DMS 273 treated with DMSO at 0.1 percent for 48 hours (cell line): ENCODE data around the gene IGF2BP1.
"Not testable (repeated sequence)": the region's sequence is repeated elsewhere in the genome, so short reads cannot be mapped to it uniquely, and the experiment has no call there.

ENCODE experiments used
- DNase-seq: peaks from one replicate; lab custom pipeline; 2025; lab: John Stamatoyannopoulos, UW

The IGF2BP1 gene

DNA sequence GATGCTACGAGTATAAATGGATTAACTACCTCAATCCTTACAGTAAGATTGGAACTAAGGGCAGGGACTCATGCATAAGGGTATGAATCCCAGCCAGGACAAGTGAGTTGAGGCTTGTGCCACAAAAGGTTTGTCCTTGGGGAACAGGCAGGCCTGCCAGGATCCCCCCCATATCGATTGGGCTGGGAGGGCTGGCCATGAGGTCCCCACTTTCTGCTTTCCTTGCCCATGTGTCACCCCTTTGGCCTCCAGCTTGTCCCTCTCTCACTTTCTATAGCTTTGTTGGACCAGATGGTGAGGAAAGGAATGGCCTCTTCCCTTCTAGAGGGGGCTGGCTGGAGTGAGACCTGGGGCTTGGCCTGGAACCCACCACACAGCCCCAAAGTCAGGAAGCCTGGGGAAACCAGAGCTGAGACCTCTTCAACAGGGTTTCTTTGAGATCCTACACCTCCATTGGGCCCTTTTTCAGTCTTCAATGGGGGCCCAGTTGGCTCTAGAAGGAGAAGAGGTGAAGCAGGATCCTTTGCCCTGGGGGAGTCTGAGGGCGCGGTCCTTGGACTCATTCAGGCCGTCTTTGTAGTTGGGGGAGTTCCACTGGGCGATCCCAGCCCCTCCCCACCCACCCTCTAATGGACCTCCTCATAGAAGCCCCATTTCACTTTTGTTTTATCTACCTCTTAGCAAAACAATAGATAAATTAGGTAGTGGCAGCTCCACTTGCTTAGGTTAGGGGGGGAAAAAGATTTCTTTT is 57.3 kb downstream of the IGF2BP1 start:
- no peak for DNase-seq

DNA sequence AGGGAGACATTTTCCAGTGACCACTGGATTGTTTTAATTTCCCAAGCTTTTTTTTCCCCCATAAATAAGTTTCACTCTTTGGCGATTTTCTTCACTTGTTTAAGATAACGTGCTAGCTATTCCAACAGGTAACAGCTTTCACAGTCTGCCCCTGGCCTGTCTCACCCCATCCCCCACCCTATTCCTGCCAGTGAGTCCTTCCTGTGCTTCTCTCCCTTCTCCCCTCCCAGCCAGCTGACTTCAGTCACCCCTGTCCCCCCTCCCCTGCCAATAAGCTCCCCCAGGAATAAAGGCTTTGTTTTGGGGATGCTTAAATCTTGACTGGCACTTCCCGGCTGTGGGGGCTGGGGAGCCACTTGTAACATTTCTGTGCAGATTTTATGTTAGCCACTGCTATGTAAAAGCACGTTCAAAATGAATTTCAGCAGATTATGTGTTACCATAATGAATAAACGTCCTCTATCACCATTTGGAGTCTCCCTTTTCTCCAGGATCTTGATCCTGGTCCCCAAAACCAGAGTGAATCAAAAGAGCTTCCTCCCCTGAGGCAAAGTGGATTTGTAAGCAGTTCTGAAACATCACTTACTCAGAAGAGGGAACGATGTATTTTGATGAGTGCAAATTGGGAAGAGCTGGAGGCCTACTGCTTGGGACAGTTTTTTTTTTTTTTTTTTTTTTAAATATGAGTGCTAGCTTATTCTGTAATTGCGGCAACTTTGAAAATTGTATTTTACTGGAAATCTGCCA is 58.2 kb downstream of the IGF2BP1 start:
- no peak for DNase-seq

DNA sequence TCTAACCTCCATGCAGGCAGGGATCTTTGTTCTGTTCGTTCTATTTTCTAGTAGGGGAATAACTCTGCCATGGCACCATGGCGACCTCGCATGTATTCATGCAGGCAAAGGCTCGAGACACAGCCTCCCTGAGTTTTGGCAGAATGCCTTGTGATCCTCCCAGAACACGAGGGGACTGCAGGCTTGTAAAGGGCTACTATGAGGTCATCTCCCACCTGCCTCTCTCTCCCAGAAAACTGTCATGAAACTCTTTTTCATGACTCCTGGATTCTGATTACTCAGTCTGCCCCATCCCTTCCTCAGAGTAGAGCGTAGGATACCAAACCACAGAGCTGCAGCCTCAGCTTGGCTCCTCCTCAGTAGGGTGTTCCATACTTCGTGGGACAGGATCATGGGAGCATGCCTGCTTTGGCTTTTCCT is 64.3 kb downstream of the IGF2BP1 start:
- DNase-seq: no peak

DNA sequence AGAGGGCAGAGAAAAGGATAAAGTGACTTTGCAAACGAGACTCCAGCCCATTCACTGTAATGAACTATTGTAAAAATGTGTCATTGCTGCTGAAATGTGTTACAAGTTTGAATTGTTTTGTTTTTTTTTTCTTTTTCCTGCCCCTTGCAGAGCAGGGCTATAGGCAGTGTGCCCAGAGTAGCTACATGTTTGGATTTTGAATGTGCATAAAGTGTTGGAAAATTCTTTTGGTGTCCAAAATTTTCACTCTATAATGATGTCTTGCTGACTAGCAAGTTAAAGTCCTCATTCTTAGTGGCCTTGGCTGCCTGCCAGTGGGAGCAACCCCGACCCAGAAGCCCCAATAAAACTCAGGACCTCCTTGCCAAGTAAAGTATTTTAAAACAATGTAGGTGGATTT is 66.5 kb downstream of the IGF2BP1 start:
- no peak for DNase-seq

DNA sequence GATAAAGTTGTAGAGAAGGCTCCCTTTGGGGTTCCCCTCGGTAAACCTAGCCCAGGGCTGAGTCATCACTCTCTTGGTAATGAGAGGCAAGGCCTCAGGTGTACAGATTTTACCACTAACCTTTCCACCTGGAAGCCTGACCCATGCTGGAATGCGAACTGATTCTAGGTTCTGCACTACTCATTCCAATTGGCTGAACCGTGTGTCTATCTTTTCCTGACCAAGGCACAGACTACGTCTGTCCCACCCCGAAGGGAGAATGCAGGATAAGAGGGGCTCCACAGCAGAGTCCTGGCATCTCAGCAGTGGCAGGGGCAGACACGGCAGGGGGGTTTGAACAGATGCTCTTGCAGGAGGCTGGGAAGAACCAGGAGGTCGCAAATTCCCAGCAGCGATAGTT is 70.0 kb downstream of the IGF2BP1 start:
- DNase-seq: no peak

DNA sequence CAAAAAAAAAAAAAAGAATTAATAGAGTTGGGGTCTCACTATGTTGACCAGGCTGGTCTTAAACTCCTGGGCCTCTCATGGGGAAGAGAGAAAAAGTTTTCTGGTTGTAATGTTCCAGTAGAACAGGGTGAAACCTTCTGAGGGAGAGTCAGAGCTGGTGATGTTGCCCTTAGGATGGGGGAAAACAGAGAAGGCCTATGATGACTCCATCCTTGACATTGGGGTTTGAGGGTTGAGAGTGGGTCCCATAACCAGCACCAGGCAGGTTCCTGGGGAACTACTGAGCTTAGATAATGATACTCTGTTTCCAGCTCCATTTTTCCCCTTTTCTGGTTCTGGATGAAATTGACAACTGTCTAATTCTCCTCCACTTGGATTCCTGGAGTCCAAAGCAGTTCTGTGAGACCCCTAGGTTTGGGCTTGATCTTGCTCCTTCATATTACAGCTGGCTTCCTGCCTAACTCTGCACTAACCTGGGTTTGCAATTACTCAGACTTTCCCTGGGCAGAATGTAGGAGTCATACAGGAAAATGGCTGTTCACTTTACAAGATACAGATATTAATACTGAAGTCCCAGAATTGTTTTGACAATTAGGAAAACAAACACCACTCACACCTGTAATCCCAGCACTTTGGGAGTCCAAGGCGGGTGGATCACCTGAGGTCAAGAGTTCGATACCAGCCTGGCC is 72.5 kb downstream of the IGF2BP1 start:
- no peak for DNase-seq

DNA sequence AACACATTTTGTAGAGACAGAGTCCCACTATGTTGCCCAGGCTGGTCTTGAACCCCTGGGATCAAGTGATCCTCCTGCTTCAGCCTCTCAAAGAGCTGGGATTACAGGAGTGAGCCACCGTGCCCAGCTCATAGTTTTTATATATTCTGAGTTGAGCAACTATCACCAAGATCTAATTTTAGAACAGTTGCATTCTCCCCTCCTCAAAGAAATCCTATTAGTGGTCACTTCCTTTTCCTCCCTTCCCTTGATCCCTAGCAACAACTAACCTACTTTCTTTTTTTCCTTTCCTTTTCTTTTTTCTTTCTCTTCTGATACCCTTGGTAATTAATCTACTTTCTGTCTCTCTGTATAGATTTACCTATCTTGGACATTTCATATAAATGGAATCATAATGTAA is 73.9 kb downstream of the IGF2BP1 start:
- DNase-seq: no peak

DNA sequence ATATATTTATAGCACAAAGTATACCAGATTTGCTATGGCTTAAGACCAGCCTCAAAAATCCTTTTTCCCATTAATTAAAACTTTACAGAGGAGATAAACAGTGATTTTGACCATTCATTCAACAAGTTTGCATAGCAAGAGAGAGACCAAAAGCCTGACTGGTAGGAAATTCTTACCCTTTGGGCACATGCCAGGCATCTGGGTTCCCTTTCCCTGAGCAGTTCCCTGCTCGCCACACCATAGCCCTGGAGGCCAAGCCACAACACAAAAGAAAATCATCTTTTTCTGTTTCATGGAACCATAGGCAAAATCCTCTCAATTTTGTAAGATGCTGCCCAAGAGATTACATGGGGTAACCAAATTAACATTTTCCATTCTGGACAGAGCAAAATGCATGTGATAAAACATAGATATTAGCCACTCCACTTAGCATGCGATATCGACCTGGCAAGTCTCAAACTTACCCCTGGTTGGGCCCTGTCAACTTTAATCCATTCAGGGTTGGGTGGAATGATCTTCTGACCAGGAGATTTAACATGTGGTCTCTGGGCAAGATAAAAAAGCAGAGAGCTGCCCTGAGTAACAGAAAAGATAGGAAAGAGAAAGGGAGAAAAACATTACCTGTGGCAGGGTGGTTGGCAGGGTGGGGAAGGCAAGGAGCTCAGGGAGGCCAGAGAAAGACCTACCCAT is 77.8 kb downstream of the IGF2BP1 start:
- DNase-seq: no peak

DNA sequence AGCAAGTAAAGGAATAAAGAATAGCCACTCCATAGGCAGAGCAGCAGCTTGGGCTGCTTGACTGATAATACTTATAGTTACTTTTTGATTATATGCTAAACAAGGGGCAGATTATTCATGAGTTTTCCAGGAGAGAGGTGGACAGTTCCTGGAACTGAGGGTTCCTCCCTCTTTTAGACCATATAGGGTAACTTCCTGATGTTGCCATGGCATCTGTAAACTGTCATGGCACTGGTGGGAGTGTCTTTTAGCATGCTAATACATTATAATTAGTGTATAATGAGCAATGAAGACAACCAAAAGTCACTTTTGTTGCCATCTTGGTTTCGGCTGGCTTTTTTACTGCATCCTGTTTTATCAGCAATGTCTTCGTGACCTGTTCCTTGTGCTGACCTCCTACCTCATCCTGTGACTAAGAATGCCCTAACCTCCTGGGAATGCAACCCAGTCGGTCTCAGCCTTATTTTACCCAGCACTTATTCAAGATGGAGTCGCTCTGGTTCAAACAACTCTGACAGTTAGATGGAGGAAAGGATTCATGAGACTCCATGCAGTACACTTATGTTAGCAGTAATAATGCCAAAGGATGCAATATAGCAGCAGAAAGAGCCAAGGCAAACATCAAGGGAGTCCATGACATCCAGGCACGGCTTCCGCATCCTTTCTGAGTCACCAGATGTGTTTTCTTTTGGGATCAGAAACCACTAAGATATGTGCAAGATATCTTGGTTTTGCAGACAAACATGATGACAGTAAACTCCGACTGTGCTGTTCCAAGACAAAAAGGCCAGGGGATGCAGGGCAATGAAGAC is 79.6 kb downstream of the IGF2BP1 start:
- DNase-seq: no peak

DNA sequence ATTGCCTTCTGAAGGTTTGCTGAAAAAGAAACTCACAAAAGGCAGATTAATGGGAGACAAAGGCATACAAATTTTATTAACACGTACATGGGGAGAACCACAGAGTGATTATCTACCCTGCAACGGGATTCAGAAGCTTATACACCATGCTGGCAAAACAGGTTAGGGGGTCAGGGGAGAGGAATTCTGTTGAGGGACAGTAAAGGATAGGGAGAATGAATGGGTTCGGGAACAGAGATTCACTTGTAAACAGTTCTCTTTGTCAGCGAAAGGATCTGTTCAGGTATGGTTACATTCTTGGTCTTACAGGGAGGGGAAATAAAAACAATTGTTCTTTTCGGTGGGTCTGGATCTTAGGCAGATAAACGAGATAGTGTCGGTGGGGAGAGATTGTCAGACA is 81.1 kb downstream of the IGF2BP1 start:
- DNase-seq: no peak

DNA sequence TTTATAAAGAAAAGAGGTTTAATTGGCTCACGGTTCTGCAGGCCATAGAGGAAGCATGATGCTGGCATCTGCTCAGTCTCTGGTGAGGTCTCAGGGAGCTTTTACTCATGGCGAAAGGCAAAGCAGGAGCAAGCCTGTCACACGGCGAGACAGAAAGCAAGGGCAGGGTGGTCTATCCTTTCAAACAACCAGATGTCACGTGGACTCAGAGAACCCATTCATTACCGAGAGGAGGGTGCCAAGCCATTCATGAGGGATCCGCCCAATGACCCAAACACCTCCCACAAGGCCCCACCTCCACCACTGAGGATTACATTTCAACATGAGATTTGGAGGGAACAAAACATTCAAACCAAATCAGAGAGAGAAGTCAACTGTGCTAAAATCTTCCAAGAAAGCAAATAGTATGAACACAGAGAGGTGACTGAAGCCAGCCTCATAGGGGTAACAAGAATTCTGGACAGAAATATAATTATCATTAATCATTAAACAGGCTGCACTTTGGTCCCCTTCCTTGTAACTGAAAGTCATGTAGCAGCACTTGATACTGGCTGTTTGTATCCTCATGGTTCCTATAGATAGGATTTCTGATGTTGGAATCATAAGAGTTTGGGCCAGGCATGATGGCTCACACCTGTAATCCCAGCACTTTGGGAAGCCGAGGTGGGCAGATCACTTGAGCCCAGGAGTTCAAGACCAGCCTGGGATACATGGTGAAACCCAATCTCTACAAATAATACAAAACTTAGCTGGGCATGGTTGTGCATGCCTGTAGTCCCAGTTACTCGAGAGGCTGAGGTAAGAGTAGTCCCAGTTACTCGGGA is 82.9 kb downstream of the IGF2BP1 start:
- DNase-seq: no peak

DNA sequence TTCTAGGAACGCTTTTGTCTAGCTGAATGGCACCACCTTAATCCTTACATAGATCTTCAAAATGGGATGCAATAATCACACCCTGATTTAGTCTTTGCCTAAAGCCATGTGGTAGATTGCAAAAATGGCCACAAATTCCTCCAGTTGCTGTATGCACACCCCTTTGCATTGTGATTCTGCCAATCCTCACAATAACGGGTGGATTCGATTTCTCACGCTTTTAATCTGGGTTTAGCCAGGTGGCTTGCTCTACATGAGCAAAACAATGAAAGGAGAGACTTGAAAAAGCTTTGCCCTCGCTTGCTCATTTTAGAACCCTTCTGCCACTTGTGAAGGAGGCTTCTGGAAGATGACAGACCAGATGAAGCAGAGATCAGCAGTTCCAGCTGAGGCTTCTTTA is 85.0 kb downstream of the IGF2BP1 start:
- no peak for DNase-seq

DNA sequence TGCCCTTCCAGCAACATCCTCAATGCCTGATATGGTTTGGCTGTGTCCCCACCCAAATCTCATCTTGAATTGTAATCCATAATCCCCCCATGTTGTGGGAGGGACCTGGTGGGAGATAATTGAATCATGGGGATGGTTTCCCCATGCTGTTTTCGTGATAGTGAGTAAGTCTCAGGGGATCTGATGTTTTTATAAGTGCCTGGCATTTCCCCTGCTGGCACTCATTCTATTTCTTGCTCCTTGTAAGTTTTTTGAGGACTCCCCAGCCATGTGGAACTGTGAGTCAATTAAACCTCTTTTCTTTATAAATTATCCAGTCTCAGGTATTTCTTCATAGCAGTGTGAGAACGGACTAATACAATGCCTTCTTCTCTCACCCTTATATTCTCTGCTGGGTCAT is 87.9 kb downstream of the IGF2BP1 start:
- not testable (repeated sequence) for DNase-seq

DNA sequence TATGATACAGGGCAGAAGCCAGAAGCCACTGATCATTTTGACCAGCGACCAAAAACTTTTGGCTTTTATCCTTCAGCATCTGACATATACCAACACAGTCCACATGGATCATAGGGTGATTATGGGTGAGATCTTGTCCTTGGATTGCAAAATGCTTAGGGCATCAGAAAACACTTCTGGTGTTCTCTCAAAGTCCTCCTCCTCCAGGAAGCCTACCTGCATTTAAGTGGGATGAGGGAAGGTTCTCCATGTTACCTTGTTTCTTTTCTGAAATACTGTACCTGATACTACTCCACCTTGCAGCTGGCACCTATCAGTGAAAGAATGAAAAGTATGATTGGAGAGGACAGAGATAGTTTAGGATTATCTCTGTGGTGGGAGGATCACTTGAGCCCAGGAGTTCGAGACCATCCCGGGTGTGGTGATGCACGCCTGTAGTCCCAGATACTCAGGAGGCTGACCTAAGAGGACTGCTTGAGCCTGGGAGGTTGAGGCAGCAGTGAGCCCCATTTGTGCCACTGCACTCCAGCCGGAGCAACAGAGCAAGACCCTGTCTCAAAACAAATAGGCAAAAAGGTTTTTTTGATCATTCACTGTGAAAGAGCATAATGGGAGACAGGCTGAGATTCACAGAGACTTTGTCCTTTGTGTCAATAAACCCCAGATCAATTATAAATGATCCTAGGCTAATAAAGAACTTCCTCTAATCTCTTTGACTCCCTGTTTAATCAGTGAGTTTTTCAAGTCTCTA is 88.6 kb downstream of the IGF2BP1 start:
- DNase-seq: no peak

DNA sequence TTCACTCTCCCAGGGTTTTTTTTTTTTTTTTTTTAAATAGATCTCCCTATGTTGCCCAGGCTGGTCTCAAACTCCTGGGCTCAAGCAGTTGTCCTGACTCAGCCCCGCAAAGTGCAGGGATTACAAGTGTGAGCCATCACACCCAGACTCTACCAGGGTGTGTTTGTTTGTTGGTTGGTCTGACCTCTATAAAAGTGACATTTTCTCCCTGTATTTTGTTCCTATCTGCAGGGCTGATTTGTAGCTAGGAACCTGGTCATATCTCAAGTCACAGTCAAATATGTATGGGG is 89.1 kb downstream of the IGF2BP1 start:
- DNase-seq: no peak

DNA sequence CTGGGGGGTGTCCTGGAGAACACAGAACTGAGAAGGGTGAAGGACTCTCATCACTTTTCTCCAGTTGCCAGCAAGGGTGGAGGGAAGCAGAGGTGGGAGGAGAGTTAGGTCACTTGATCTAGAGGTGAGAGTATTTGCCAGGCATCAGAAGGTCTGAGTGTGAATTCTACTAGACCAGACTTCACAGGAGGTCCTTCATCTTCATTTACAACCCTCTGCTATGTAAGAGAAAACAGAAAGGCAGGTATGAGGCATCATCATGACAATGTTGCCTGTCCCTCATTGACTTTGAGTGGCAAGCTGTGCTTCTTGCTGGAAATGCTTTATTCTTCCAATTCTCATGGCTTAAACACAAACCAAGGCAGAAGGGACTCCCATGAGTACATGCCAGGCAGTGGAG is 89.5 kb downstream of the IGF2BP1 start:
- DNase-seq: no peak

DNA sequence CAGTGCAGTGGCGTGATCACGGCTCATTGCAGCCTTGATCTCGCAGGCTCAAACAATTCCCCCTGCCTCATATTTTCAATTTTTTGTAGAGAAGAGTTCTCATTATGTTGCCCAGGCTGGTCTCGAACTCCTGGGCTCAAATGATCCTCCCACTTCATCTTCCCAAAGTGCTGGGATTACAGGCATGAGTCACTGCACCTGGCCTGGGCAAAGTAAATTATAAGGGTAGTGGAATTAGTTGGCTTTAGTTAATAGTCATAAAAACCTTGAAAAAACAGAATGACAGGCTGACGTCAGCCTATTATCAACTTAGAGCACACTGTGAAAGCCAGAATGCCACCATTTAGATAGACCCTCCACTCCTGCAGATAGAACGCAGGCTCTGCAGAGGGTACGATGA is 91.9 kb downstream of the IGF2BP1 start:
- no peak for DNase-seq

DNA sequence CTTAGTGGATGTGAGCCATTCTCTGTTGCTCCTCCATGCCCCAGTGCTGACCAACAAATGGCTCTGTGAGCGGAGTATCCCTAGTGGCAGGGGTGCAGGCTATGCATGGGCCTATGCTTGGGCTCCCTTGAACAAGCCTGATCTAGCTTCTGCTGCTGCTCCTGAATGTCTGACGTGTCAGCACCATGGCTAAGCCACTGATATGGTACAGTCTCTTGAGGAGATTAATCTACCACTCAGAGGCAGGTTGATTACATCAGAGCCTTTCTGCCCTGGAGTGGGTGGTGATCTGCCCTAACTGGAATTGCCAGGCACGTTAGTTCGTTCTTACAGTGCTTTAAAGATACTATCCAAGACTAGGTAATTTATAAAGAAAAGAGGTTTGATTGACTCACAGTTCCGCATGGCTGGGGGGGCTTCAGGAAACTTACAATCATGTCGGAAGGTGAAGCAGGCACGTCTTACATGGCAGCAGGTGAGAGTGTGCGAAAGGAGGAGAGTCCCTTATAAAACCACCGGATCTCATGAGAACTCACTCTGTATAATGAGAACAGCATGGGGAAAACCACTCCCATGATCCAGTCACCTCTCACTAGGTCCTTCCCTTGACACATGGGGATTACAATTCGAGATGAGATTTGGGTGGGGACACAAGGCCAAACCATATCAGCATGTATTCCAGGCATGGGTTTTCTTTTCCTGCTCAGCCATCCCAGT is 93.9 kb downstream of the IGF2BP1 start:
- DNase-seq: no peak

DNA sequence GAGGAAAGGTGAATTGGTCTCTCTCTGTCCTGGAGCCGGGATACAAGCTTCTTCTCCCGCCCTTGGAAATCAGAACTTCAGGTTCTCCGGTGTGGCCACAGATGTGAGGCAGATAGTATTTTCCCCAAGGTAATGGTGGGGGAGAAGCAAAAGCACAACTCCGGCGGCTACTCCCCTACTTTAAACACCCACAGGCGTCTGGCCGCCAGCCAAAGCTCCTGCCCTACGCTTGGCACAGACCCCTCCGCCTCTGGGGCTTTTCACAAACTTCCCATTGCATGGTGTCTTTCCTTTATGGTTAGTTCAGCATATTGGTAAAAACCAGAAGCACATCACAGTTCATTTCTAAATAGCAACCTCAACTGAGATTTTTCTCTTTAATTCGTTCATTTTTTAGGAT is 95.9 kb downstream of the IGF2BP1 start:
- DNase-seq: no peak

DNA sequence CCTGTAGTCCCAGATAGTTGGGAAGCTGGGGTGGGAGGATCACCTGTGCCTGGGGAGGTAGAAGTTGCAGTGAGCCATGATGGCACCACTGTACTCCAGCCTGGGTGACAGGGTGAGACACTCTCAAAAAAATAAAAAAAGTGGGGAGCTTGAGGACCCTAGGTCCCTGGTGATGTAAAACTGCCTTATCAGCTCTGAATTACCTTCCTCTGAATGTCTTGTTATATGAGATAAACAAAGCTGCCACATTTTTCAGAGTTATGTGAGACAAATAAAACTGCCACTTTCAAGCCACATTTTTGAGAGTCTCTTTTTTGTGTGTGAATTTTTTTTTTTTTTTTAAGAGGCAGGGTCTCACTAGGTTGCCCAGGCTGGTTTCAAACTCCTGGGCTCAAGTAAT is 103.4 kb downstream of the IGF2BP1 start:
- no peak for DNase-seq
